H1 (cell line): ENCODE measurements around the gene ACTR1A. TPM values are rescaled to one million over a fixed set of nuclear protein-coding genes. Genes with fewer than 3 reads are reported as not detected.

ENCODE experiments used
- CTCF ChIA-PET: fragments of 300-600 bp; sonication (Branson Sonifier 250); formaldehyde crosslinking; loops from one replicate; lab custom pipeline; 2021; ENCODE audit not compliant: partially characterized antibody; lab: Charles Lee
- POLR2A ChIA-PET: fragments of 300-600 bp; sonication (Branson Sonifier 250); formaldehyde crosslinking; loops from one replicate; lab custom pipeline; 2021; ENCODE audit warnings: inconsistent platforms; ENCODE audit not compliant: partially characterized antibody; lab: Charles Lee
- DNase-seq, 2 experiments: peaks; one replicate each; pipeline versions ENCODE4 v3.0.0 to v3.0.0-alpha.2; 2010 to 2022; ENCODE audit warnings: low spot score in 2 of 2, low read depth in 1 of 2, mixed read lengths in 1 of 2
- FAIRE-seq: peaks from 2 replicates; lab custom pipeline; 2011; peaks lifted over from hg19 to GRCh38; lab: Jason Lieb, UNC
- H2AFZ ChIP-seq: 2 replicates; pipeline ENCODE4 v1.8.1; 2012; ENCODE audit warnings: low read length, inconsistent platforms
- H2AK5ac ChIP-seq: 2 replicates; pipeline ENCODE4 v1.6.1; 2013; ENCODE audit warnings: low read depth, low read length
- H2BK120ac ChIP-seq: replicated peaks from 2 replicates; pipeline ENCODE3; 2013; ENCODE audit warnings: low read depth, low read length, inconsistent platforms
- H2BK12ac ChIP-seq: 2 replicates; pipeline ENCODE4 v1.6.1; 2013; ENCODE audit warnings: low read depth, low read length
- H2BK15ac ChIP-seq: 2 replicates; pipeline ENCODE4 v1.6.1; 2013; ENCODE audit warnings: low read length
- H2BK20ac ChIP-seq: 2 replicates; pipeline ENCODE4 v1.6.1; 2013; ENCODE audit warnings: low read length
- H2BK5ac ChIP-seq: 2 replicates; pipeline ENCODE4 v1.6.1; 2013; ENCODE audit warnings: low read depth, low read length
- H3K14ac ChIP-seq: 2 replicates; pipeline ENCODE4 v1.6.1; 2013; ENCODE audit warnings: inconsistent platforms; ENCODE audit not compliant: insufficient read length
- H3K18ac ChIP-seq: 2 replicates; pipeline ENCODE4 v1.6.1; 2013; ENCODE audit warnings: low read length; ENCODE audit errors: extremely low read depth
- H3K23ac ChIP-seq: 2 replicates; pipeline ENCODE4 v1.6.1; 2013; ENCODE audit warnings: inconsistent platforms; ENCODE audit not compliant: insufficient read length
- H3K23me2 ChIP-seq: 2 replicates; pipeline ENCODE4 v1.6.1; 2013; ENCODE audit warnings: low read depth, low read length
- H3K27ac ChIP-seq: 2 replicates; pipeline ENCODE4 v1.6.1; 2011; ENCODE audit warnings: low read depth, low read length, inconsistent platforms
- H3K27me3 ChIP-seq, 4 experiments: replicated peaks in 1 of 4; 1 replicate in 1 of 4; 2 replicates in 3 of 4; pipeline versions ENCODE4 v1.6.1 to v1.8.1; 2011 to 2013; ENCODE audit warnings: low read length in 3 of 4, mild to moderate bottlenecking in 3 of 4, inconsistent platforms in 2 of 4, mixed read lengths in 2 of 4, moderate library complexity in 1 of 4; ENCODE audit not compliant: control insufficient read depth in 3 of 4, insufficient read depth in 3 of 4; ENCODE audit errors: extremely low read depth in 1 of 4
- H3K36me3 ChIP-seq, 4 experiments: 2 replicates each; pipeline versions ENCODE4 v1.6.1 to v1.8.1; 2011 to 2013; ENCODE audit warnings: mild to moderate bottlenecking in 4 of 4, low read length in 3 of 4, moderate library complexity in 2 of 4, control low read depth in 1 of 4, inconsistent platforms in 1 of 4; ENCODE audit not compliant: insufficient read depth in 4 of 4, control insufficient read depth in 2 of 4
- H3K4ac ChIP-seq: replicated peaks from 2 replicates; pipeline ENCODE3; 2013; ENCODE audit warnings: low read length, low read depth, mixed read lengths, inconsistent platforms; ENCODE audit not compliant: insufficient read length
- H3K4me1 ChIP-seq, 4 experiments: replicated peaks in 1 of 4; 1 replicate in 1 of 4; 2 replicates in 3 of 4; pipeline versions ENCODE4 v1.6.1 to v1.8.1; 2011 to 2013; ENCODE audit warnings: low read length in 3 of 4, inconsistent platforms in 2 of 4, mixed read lengths in 1 of 4; ENCODE audit not compliant: insufficient read depth in 4 of 4, control insufficient read depth in 3 of 4
- H3K4me2 ChIP-seq, 2 experiments: 2 replicates each; pipeline versions ENCODE4 v1.6.1 to v1.8.1; 2011 to 2013; ENCODE audit warnings: low read depth in 2 of 2, low read length in 2 of 2, control low read depth in 1 of 2, inconsistent platforms in 1 of 2, mild to moderate bottlenecking in 1 of 2; ENCODE audit not compliant: insufficient read depth in 1 of 2
- H3K4me3 ChIP-seq, 4 experiments: fragments of 200-600, 300-600 bp in 1 of 4; sonication (generic), shearing (Covaris generic), sonication (Bioruptor Twin) in 1 of 4; 2 replicates each; pipeline versions ENCODE4 v1.5.1 to v1.8.1; 2011 to 2016; ENCODE audit warnings: low read length in 4 of 4, low read depth in 3 of 4, control low read depth in 2 of 4, inconsistent platforms in 2 of 4, mild to moderate bottlenecking in 2 of 4, mixed read lengths in 1 of 4, moderate library complexity in 1 of 4; ENCODE audit not compliant: insufficient read depth in 2 of 4; ENCODE audit errors: extremely low read depth in 1 of 4
- H3K56ac ChIP-seq: replicated peaks from 2 replicates; pipeline ENCODE3; 2013; ENCODE audit warnings: low read depth, mild to moderate bottlenecking, mixed read lengths, low read length, inconsistent platforms; ENCODE audit not compliant: insufficient read length
- H3K79me1 ChIP-seq: 2 replicates; pipeline ENCODE4 v1.6.1; 2013; ENCODE audit warnings: low read depth, low read length, control low read depth
- H3K79me2 ChIP-seq, 2 experiments: 2 replicates each; pipeline versions ENCODE4 v1.6.1 to v1.8.1; 2012 to 2013; ENCODE audit warnings: low read length in 2 of 2, mild to moderate bottlenecking in 2 of 2, inconsistent platforms in 1 of 2; ENCODE audit not compliant: insufficient read depth in 2 of 2, control insufficient read depth in 1 of 2
- H3K9ac ChIP-seq, 4 experiments: replicated peaks in 1 of 4; 1 replicate in 1 of 4; 2 replicates in 3 of 4; pipeline versions ENCODE4 v1.6.1 to v1.8.1; 2011 to 2013; ENCODE audit warnings: low read depth in 3 of 4, low read length in 3 of 4, control low read depth in 2 of 4, mild to moderate bottlenecking in 2 of 4, moderate library complexity in 2 of 4, inconsistent platforms in 1 of 4; ENCODE audit errors: extremely low read depth in 1 of 4
- H3K9me3 ChIP-seq, 2 experiments: 2 replicates each; pipeline versions ENCODE4 v1.6.1 to v1.8.1; 2012 to 2013; ENCODE audit warnings: mild to moderate bottlenecking in 2 of 2, moderate library complexity in 2 of 2, control low read depth in 1 of 2, inconsistent platforms in 1 of 2, low read depth in 1 of 2, low read length in 1 of 2, mixed read lengths in 1 of 2; ENCODE audit not compliant: insufficient read depth in 2 of 2
- H4K20me1 ChIP-seq, 2 experiments: replicated peaks in 1 of 2; 2 replicates each; pipeline versions ENCODE3 to v1.8.1; 2011 to 2013; ENCODE audit warnings: inconsistent platforms in 2 of 2, low read length in 2 of 2, mild to moderate bottlenecking in 1 of 2; ENCODE audit not compliant: insufficient read depth in 2 of 2, control insufficient read depth in 1 of 2
- H4K5ac ChIP-seq: 2 replicates; pipeline ENCODE4 v1.6.1; 2013; ENCODE audit warnings: low read length, low read depth, mixed read lengths, inconsistent platforms; ENCODE audit not compliant: insufficient read length
- H4K8ac ChIP-seq: 2 replicates; pipeline ENCODE4 v1.8.0; 2013; ENCODE audit warnings: mild to moderate bottlenecking, moderate library complexity, low read length, inconsistent platforms; ENCODE audit not compliant: insufficient read depth; ENCODE audit errors: extremely low read depth
- H4K91ac ChIP-seq: replicated peaks from 2 replicates; pipeline ENCODE3; 2013; ENCODE audit warnings: low read length, mixed read lengths, inconsistent platforms; ENCODE audit not compliant: insufficient read length
- CEBPB ChIP-seq: IDR thresholded peaks from 2 replicates; pipeline ENCODE4 v1.6.1; 2012; ENCODE audit warnings: low read depth, low read length
- EGR1 ChIP-seq: IDR thresholded peaks from 2 replicates; pipeline ENCODE4 v1.6.1; 2011; ENCODE audit warnings: low read depth, low read length, borderline replicate concordance
- HDAC6 ChIP-seq: IDR thresholded peaks from one replicate; pipeline ENCODE4 v1.7.1; 2012; ENCODE audit warnings: low read depth, mild to moderate bottlenecking, inconsistent platforms, low read length, moderate library complexity
- SP1 ChIP-seq: IDR thresholded peaks from 2 replicates; pipeline ENCODE4 v1.6.1; 2011; ENCODE audit warnings: low read depth, low read length
- TAF1 ChIP-seq: IDR thresholded peaks from 2 replicates; pipeline ENCODE4 v1.6.1; 2011; ENCODE audit warnings: mild to moderate bottlenecking, low read depth, low read length
- WGBS, 2 experiments: shearing (Covaris generic) in 1 of 2; methylation state at CpG; one replicate each; pipeline versions ENCODE4 v1.1.6 to v1.1.7; 2013 to 2015; ENCODE audit warnings: low lambda C conversion rate in 2 of 2, mixed read lengths in 2 of 2, inconsistent platforms in 1 of 2, low coverage in 1 of 2, missing lambda C conversion rate in 1 of 2; ENCODE audit not compliant: insufficient replicate concordance in 2 of 2, insufficient coverage in 1 of 2, insufficient read length in 1 of 2; ENCODE audit errors: extremely low coverage in 1 of 2, missing lambda C conversion rate in 1 of 2; 5-methylcytosine and 5-hydroxymethylcytosine counted together
- polyA plus RNA-seq, 7 experiments: library from polyadenylated mRNA; depleted of rRNA in 3 of 7; stranded (reverse) in 5 of 7; unstranded in 2 of 7; fragments of >200 nt in 5 of 7; fragments of 200-250 nt in 2 of 7; gene quantifications; 1 replicate in 5 of 7; 2 replicates in 1 of 7; 4 replicates in 1 of 7; pipeline versions ENCODE4 v1.2.1 to v1.2.3, GENCODE V29; 2011 to 2013; ENCODE audit warnings: missing spikeins in 2 of 7, mixed read lengths in 2 of 7
- total RNA-seq: library from RNA; stranded (reverse); fragmentation: NEBNext Ultra II Directional; extraction: Animal tissue kit (Norgen Biotek cat#: 25700); gene quantifications from 2 replicates; pipeline ENCODE4 v1.2.1, GENCODE V29; 2021

ACTR1A gene
- total and polyA plus RNA-seq, 2 of the 8 experiments (the other 6 are each of a cell fraction or from before 2014, with no cell fraction given): 78.6 to 86.3 TPM

GRCh38 chr10:102480396-102480795, 22.1 kb downstream of the ACTR1A start:
- H3K23ac ChIP-seq: no peak overlapping the region
- no peaks in the 10 kb centered on the region for H3K79me2 ChIP-seq
- H3K79me1 ChIP-seq: no peaks in the 10 kb centered on the region
- H3K27me3 ChIP-seq: no peaks in the 10 kb centered on the region; a peak in 1 of 7 replicates
- 91% methylated on average over 8 of the region's 9 CpGs; no CpG with 5 or more reads in 1 of the 2 experiments for WGBS, 2 experiments
- TF ChIP-seq TAF1 (no peak), CEBPB (no peak), EGR1 (no peak), HDAC6 (no peak), SP1 (no peak)
- no peak overlapping the region for H2BK20ac ChIP-seq
- no peak overlapping the region for H3K56ac ChIP-seq
- ChIA-PET CTCF (interaction anchor here (1.0 to 8.1 kb wide), 15 partner anchors 11 to 310 kb away, joined by 3 to 77 read pairs (median 9); partner anchors contain the start of gene FBXL15), POLR2A (interaction anchor here (1.1 to 2.7 kb wide), 5 partner anchors 9 to 86 kb away, joined by 3 to 11 read pairs (median 4); no protein-coding TSS in a partner anchor)
- peaks cover 19 to 48% (median 36%) of the 10 kb centered on the region in 4 experiments for H3K36me3 ChIP-seq
- no peak overlapping the region for H3K18ac ChIP-seq
- DNase-seq: no peak
- H4K91ac ChIP-seq: no peak overlapping the region
- no peak overlapping the region for H3K4me2 ChIP-seq
- H4K20me1 ChIP-seq: peaks cover 0 to 13% of the 10 kb centered on the region in 2 experiments
- no peak overlapping the region for H2BK12ac ChIP-seq
- no peak overlapping the region for H4K8ac ChIP-seq
- no peak overlapping the region for H3K4ac ChIP-seq
- no peaks in the 10 kb centered on the region for H3K9me3 ChIP-seq
- H2BK15ac ChIP-seq: no peak overlapping the region
- no peak overlapping the region for H3K9ac ChIP-seq
- no peaks in the 10 kb centered on the region for H3K4me1 ChIP-seq
- no peaks in the 10 kb centered on the region for H3K23me2 ChIP-seq
- H2AK5ac ChIP-seq: no peak overlapping the region
- H3K4me3 ChIP-seq: no peak overlapping the region
- no peak overlapping the region for H3K27ac ChIP-seq
- H2BK120ac ChIP-seq: no peak overlapping the region
- FAIRE-seq: no peak
- H2BK5ac ChIP-seq: no peak overlapping the region
- no peak overlapping the region for H3K14ac ChIP-seq
- H2AFZ ChIP-seq: no peak overlapping the region
- no peak overlapping the region for H4K5ac ChIP-seq
